Immature natural killer cell (primary cell): ENCODE results near the gene CABP2. TPM values are rescaled to one million over a fixed set of nuclear protein-coding genes. Genes with fewer than 3 reads are reported as not detected.
A peak's percentile ranks its signal among the peaks of the same experiment; 100 is the strongest.

Experiments
- DNase-seq, 3 donors: peaks; one replicate each; pipeline ENCODE4 v3.0.0; 2022; ENCODE audit warnings: mixed read lengths in 1 of 3
- H3K27ac Mint-ChIP-seq, 6 donors: one replicate each; pipeline ENCODE4 v1.8.0; 2020; ENCODE audit warnings: mixed read lengths in 6 of 6, mild to moderate bottlenecking in 5 of 6, inconsistent platforms in 4 of 6, moderate library complexity in 3 of 6
- H3K27me3 Mint-ChIP-seq, 3 donors: one replicate each; pipeline ENCODE4 v1.8.0; 2020 to 2021; ENCODE audit warnings: low read depth in 3 of 3, mild to moderate bottlenecking in 3 of 3, mixed read lengths in 3 of 3, moderate library complexity in 3 of 3, inconsistent platforms in 1 of 3
- H3K36me3 Mint-ChIP-seq, 3 donors: one replicate each; pipeline ENCODE4 v1.8.0; 2020; ENCODE audit warnings: mixed read lengths in 3 of 3, inconsistent platforms in 2 of 3, mild to moderate bottlenecking in 2 of 3
- H3K4me1 Mint-ChIP-seq, 2 donors: one replicate each; pipeline ENCODE4 v1.8.0; 2020; ENCODE audit warnings: inconsistent platforms in 2 of 2, mild to moderate bottlenecking in 2 of 2, mixed read lengths in 2 of 2, moderate library complexity in 1 of 2
- H3K4me3 Mint-ChIP-seq, 5 donors: one replicate each; pipeline ENCODE4 v1.8.0; 2020; ENCODE audit warnings: mild to moderate bottlenecking in 5 of 5, mixed read lengths in 5 of 5, inconsistent platforms in 3 of 5, moderate library complexity in 3 of 5
- H3K9me3 Mint-ChIP-seq, 6 donors: one replicate each; pipeline ENCODE4 v1.8.0; 2020; ENCODE audit warnings: mild to moderate bottlenecking in 6 of 6, mixed read lengths in 6 of 6, inconsistent platforms in 4 of 6, moderate library complexity in 3 of 6
- polyA plus RNA-seq, 3 donors: library from polyadenylated mRNA; unstranded; fragments of 300-500 nt; fragmentation: Illumina TruSeq; gene quantifications; one replicate each; pipeline ENCODE4 v1.2.3, GENCODE V29; 2021

The CABP2 gene
- polyA plus RNA-seq, 3 donors from 2014 or later = not detected

DNA sequence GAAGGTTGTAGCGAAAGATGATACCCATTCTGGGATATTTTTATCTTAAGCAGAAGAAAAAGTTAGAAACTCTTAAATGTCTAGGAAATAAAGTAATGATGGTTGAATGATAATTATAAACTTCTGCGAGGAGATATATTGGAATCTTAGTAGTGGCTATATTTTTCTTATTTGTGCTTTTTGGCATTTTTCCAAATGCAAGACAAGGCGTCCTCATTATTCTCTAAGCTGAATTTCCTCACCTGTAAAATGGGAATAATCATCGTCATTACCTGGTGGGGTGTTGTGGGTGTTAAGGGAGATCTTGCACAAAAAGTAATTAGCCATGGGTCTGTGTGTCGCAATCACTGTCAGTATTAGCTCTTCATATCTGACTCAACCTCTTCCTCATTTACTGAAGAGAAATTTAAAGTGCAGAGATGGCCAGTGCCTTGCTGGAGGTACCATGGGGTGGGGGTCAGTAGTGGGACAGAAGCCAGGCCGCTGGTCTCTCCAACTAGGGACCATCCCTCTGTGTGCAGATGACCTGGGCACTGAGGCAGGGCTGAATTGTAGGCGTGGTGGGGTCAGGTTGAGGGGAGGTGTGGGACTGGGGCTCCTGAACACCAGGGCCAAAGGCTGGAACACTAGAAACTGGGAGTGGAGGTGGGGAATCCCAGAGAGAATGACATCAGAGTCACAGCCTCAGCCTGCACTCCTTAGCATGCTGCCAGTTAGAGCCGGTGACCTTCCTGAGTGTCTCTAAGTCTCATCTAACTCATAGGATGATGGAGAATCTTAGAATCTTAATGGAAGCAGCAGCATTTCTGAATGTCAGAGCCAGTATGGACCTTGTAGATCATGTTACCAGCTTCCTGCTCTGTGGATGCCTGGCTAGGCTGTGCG lies 22.2 kb downstream of the CABP2 start:
- DNase-seq = no peak
- H3K27me3 Mint-ChIP-seq = peaks cover 0 to 17% (median 8%) of the 10 kb centered on the region in 3 donors
- peak overlapping the region in 2 of 6 donors; percentile 8 to 11 for H3K27ac Mint-ChIP-seq
- peaks cover 24 to 29% of the 10 kb centered on the region in 2 donors for H3K4me1 Mint-ChIP-seq
- H3K9me3 Mint-ChIP-seq = no peaks in the 10 kb centered on the region
- peaks cover 5 to 10% (median 9%) of the 10 kb centered on the region in 3 donors for H3K36me3 Mint-ChIP-seq
- no peak overlapping the region for H3K4me3 Mint-ChIP-seq

DNA sequence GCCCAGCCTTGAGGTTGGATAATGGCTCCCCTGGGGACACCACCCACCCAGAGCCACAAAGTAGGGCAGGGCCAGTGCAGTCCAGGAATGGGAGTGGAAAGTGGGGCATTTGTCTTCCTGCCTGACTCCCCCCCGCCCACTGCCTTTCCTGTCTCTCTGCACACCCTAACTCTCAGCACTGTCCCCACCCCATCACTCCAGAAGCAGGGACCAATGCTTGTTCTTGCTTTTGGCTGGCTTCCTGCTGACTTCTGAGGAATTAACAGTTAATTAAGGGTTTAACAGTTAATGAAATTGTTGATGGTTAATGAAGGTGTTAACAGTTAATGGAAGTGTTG lies 22.8 kb downstream of the CABP2 start:
- H3K4me1 Mint-ChIP-seq = peaks cover 18 to 23% of the 10 kb centered on the region in 2 donors
- H3K36me3 Mint-ChIP-seq = peaks cover 5 to 10% (median 9%) of the 10 kb centered on the region in 3 donors
- H3K27me3 Mint-ChIP-seq = peaks cover 0 to 13% (median 5%) of the 10 kb centered on the region in 3 donors
- no peak for DNase-seq
- no peak overlapping the region for H3K4me3 Mint-ChIP-seq
- no peaks in the 10 kb centered on the region for H3K9me3 Mint-ChIP-seq
- H3K27ac Mint-ChIP-seq = peak overlapping the region in 2 of 6 donors; percentile 8 to 11

GRCh38 chr11:67499808-67500483 lies 23.3 kb downstream of the CABP2 start:
- H3K9me3 Mint-ChIP-seq = no peaks in the 10 kb centered on the region
- H3K4me1 Mint-ChIP-seq = peaks cover 16 to 22% of the 10 kb centered on the region in 2 donors
- no peak for DNase-seq
- peaks cover 5 to 10% (median 9%) of the 10 kb centered on the region in 3 donors for H3K36me3 Mint-ChIP-seq
- no peak overlapping the region for H3K4me3 Mint-ChIP-seq
- H3K27ac Mint-ChIP-seq = no peak overlapping the region
- H3K27me3 Mint-ChIP-seq = peaks cover 0 to 11% (median 4%) of the 10 kb centered on the region in 3 donors

- Mint-ChIP-seq H3K9me3 (no peaks in the 10 kb centered on the region), H3K4me3 (no peak overlapping the region), H3K27ac (no peak overlapping the region), H3K36me3 (peaks cover 5 to 10% (median 9%) of the 10 kb centered on the region in 3 donors), H3K4me1 (peaks cover 16 to 17% of the 10 kb centered on the region in 2 donors), H3K27me3 (peaks cover 0 to 6% (median 2%) of the 10 kb centered on the region in 3 donors)
- no peak for DNase-seq
Observed at GRCh38 chr11:67498544-67498972, 24.7 kb downstream of the CABP2 start.

DNA sequence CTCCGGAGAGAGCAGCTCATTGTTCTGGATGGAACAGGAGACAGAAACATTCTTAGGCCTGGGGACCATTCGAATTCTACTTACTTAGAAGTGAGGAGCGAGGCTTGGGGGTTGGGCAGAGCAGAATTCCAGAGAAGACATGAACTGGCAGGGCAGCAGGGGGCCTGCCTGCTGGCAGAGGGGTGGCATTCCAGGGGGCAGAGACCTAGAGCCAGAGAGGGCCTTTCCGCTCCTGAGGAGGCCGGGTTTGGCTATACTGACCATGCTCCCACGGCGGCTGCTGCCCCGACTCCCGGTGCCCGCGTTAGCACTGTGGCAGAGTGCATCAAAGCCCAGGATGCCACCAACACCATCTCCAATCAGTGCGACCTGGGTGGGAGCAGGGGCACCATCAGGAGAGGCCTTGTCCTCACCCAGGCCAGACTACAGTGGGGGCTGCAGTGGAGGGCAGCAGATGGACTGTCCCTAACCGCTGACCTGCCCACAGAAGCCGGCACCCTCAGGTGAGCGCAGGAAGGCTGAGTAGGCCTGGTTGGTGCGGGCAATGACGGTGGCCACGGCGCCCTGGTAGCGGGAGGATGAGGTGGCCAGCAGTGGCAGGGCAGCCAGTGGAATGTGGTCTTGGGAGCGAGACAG lies 25.5 kb downstream of the CABP2 start:
- Mint-ChIP-seq H3K36me3 (peaks cover 5 to 10% (median 6%) of the 10 kb centered on the region in 3 donors), H3K27me3 (peaks cover 0 to 6% (median 2%) of the 10 kb centered on the region in 3 donors), H3K27ac (no peak overlapping the region), H3K4me1 (peaks cover 11% of the 10 kb centered on the region in 2 donors), H3K9me3 (no peaks in the 10 kb centered on the region), H3K4me3 (no peak overlapping the region)
- no peak for DNase-seq

DNA sequence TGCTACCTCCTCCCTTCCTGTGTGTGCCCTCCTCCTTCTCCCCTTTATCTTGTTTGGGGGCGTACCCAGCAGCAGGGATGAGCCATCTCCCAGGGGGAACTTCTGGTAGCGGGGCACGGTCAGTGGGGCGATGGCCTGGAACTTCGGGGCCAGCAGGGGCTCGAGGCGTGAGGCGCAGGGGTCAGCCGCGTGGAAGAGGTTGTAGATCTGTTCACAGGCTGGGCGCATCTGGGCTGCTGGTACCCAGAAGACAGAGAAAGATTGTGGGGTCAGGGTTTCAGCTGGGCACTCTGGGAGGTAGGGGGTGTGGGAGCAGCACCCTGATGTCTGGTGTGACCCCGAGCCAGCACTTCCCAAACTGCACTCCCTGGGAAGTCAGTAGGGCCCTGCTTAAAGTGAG lies 27.1 kb downstream of the CABP2 start:
- Mint-ChIP-seq H3K27ac (no peak overlapping the region), H3K4me3 (no peak overlapping the region)
- DNase-seq = no peak

GRCh38 chr11:67495234-67496005 lies 27.8 kb downstream of the CABP2 start:
- Mint-ChIP-seq H3K4me1 (peaks cover 0 to 2% of the 10 kb centered on the region in 2 donors), H3K27ac (no peak overlapping the region), H3K4me3 (no peak overlapping the region), H3K27me3 (peaks cover 0 to 2% (median 2%) of the 10 kb centered on the region in 3 donors), H3K36me3 (no peaks in the 10 kb centered on the region), H3K9me3 (no peaks in the 10 kb centered on the region)
- DNase-seq = no peak

More for the DNA sequence above, 27.1 kb downstream of the CABP2 start:
- no peaks in the 10 kb centered on the region for H3K9me3 Mint-ChIP-seq
- H3K4me1 Mint-ChIP-seq = peaks cover 7% of the 10 kb centered on the region in 2 donors
- H3K36me3 Mint-ChIP-seq = peaks cover 2 to 7% (median 3%) of the 10 kb centered on the region in 3 donors
- peaks cover 0 to 4% (median 2%) of the 10 kb centered on the region in 3 donors for H3K27me3 Mint-ChIP-seq

DNA sequence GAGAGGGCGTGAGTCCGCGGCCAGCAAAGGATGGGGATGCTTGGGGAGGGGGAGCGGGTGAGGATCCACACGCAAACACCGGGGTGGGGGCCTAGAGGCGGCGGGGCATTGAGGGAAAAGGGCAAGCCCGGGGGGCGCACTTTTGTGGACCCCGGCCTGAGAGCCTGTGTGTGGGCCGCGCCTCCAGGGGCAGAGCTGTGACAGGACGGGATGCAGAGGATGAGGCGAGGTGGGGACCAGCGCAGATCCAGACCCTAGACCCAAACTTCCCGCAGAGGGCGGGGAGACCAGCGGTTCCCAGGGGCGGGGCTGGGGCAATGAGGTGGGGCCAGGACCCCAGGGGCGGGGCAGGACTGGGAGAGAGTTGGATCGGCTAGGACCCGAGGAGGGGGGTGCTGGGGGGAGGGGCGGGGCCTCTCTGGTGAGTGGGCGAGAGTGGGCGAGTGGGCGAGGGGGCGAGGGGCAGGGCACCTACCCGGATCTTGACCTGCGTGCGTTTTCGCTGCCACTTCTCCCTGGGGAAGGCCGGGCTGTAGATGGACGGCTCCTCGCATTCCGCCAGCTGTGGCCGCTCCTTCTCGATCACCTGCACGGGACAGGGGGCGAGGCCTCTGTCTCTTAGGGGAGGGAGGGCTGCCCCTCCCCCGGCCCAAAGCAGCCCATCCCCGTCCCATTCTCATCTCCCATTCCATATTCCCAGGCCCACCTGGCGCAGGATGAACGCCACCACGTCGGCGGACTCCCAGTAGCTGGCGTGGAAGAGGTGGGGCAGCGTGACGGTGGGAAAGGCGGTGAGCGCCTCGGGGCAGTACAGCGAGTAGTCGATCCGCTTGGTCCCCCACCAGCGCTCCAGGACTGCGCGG lies 28.6 kb downstream of the CABP2 start:
- no peak for DNase-seq
- Mint-ChIP-seq H3K4me3 (no peak overlapping the region), H3K36me3 (peaks cover 0 to 3% (median 0%) of the 10 kb centered on the region in 3 donors), H3K4me1 (peaks cover 0 to 2% of the 10 kb centered on the region in 2 donors), H3K27me3 (peaks cover 0 to 2% (median 1%) of the 10 kb centered on the region in 3 donors), H3K27ac (no peak overlapping the region), H3K9me3 (no peaks in the 10 kb centered on the region)

- Mint-ChIP-seq H3K4me3 (no peak overlapping the region), H3K4me1 (peaks cover 0 to 2% of the 10 kb centered on the region in 2 donors), H3K36me3 (peaks cover 0 to 5% (median 0%) of the 10 kb centered on the region in 3 donors), H3K9me3 (no peaks in the 10 kb centered on the region), H3K27ac (no peak overlapping the region), H3K27me3 (peaks cover 0 to 1% (median 0%) of the 10 kb centered on the region in 3 donors)
- DNase-seq = no peak
Observed at GRCh38 chr11:67493548-67494370, 29.5 kb downstream of the CABP2 start.

GRCh38 chr11:67492801-67493547 lies 30.3 kb downstream of the CABP2 start:
- Mint-ChIP-seq H3K36me3 (peaks cover 0 to 7% (median under 1%) of the 10 kb centered on the region in 3 donors), H3K4me1 (peaks cover 3 to 5% of the 10 kb centered on the region in 2 donors), H3K27ac (no peak overlapping the region), H3K4me3 (no peak overlapping the region), H3K27me3 (peaks cover 0 to 1% (median 0%) of the 10 kb centered on the region in 3 donors), H3K9me3 (no peaks in the 10 kb centered on the region)
- DNase-seq = no peak

DNA sequence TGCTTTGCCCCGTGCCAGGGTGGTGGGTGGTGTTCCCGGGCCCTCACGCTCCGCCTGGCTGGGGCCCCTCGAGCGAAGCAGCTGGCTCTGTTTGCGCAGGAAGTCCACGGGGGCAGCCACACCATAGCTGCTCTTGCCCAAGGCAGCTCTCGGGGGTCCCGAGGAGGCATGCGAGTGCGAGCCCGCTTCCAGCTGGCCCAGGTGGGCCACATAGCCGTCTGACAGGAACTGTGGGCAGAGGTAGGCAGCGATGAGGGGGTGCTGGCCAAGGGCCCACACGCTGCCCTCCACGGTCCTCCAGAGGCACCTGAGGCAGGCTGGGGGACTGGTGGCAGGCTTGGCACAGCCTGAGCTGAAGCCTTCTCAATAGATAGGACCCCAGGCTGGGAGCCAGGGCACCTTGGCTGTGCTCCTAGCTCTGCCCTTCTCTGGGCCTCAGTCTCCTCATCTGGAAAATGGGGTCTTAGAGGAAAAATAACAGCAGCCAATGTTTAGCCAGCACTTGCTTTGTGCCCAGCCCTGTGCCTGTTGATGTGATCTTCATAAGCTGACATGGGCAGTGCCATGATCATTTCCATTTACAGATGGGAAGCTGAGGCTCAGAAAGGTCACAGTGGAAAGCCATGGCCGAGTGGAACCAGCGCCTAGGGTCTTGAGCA lies 31.0 kb downstream of the CABP2 start:
- peaks cover 0 to 1% (median 0%) of the 10 kb centered on the region in 3 donors for H3K27me3 Mint-ChIP-seq
- H3K4me1 Mint-ChIP-seq = peaks cover 10 to 11% of the 10 kb centered on the region in 2 donors
- peaks cover 0 to 15% (median 5%) of the 10 kb centered on the region in 3 donors for H3K36me3 Mint-ChIP-seq
- no peak for DNase-seq
- no peak overlapping the region for H3K27ac Mint-ChIP-seq
- no peak overlapping the region for H3K4me3 Mint-ChIP-seq
- no peaks in the 10 kb centered on the region for H3K9me3 Mint-ChIP-seq
